ENCODE results near the gene COG7.

- TF ChIP-seq POLR2AphosphoS5 (IDR thresholded peaks at IDR 0.05; ENCODE audit: borderline replicate concordance, low read depth, low read length) (no peak), EZH2 (IDR thresholded peaks at IDR 0.05) (no peak), FOXP2 (optimal IDR thresholded peaks at IDR 0.05; ENCODE audit: control extremely low read depth, extremely low read length, insufficient read depth) (no peak)
Observed at GRCh38 chr16:23398987-23399805, 53.8 kb downstream of the COG7 start.

All from SK-N-MC (cell line).